Activated T-helper 1 cell treated with anti-CD3 and anti-CD28 coated beads, Interleukin-12 subunit alpha, Interleukin-12 subunit beta, Interleukin-2, Interleukin-4 antibody, amounts not matched to agents 30 ng/mL and 10 ng/mL and 1 ng/mL, durations not matched to agents 14 hours and 24 hours and 36 hours (primary cell): ENCODE results near the gene COL7A1. TPM values are rescaled to one million over a fixed set of nuclear protein-coding genes. Genes with fewer than 3 reads are reported as not detected.
A peak's percentile ranks its signal among the peaks of the same experiment; 100 is the strongest.
"Not testable (repeated sequence)": the region's sequence is repeated elsewhere in the genome, so short reads cannot be mapped to it uniquely, and the experiment has no call there.

Experiments used
- DNase-seq: peaks from one replicate; pipeline ENCODE4 v3.0.0; 2021; ENCODE audit warnings: low spot score
- H3K27ac Mint-ChIP-seq: one replicate; pipeline ENCODE4 v1.8.0; 2021; ENCODE audit warnings: mild to moderate bottlenecking, mixed read lengths
- H3K27me3 Mint-ChIP-seq: one replicate; pipeline ENCODE4 v1.8.0; 2022; ENCODE audit warnings: mild to moderate bottlenecking, moderate library complexity, mixed read lengths; ENCODE audit not compliant: insufficient read depth
- H3K36me3 Mint-ChIP-seq: one replicate; pipeline ENCODE4 v1.8.0; 2021; ENCODE audit warnings: low read depth, mixed read lengths
- H3K4me1 Mint-ChIP-seq: one replicate; pipeline ENCODE4 v1.8.0; 2021; ENCODE audit warnings: low read depth, mixed read lengths
- H3K4me3 Mint-ChIP-seq: one replicate; pipeline ENCODE4 v1.8.0; 2021; ENCODE audit warnings: mild to moderate bottlenecking, moderate library complexity, mixed read lengths
- H3K9me3 Mint-ChIP-seq: one replicate; pipeline ENCODE4 v1.8.0; 2021; ENCODE audit warnings: mixed read lengths
- intact Hi-C: fragments of 100-400 bp; cut with micrococcal nuclease; formaldehyde crosslinking; loops from one replicate; pipeline ENCODE4 v1.15.1; 2024
- total RNA-seq: library from RNA; stranded (reverse); gene quantifications from 2 replicates; pipeline ENCODE4 v1.2.3, GENCODE V29; 2022

COL7A1 gene
- total RNA-seq, 1 donor from 2014 or later, result 0.39 TPM

- Mint-ChIP-seq H3K4me3 (no peak overlapping the region), H3K9me3 (no peaks in the 10 kb centered on the region), H3K4me1 (no peaks in the 10 kb centered on the region), H3K36me3 (peaks cover 23% of the 10 kb centered on the region), H3K27ac (no peak overlapping the region), H3K27me3 (no peaks in the 10 kb centered on the region)
- DNase-seq, result no peak
- intact Hi-C loops, result no loop called here
These were observed 62.7 kb downstream of the COL7A1 start for GRCh38 chr3:48532271-48532976.

DNA sequence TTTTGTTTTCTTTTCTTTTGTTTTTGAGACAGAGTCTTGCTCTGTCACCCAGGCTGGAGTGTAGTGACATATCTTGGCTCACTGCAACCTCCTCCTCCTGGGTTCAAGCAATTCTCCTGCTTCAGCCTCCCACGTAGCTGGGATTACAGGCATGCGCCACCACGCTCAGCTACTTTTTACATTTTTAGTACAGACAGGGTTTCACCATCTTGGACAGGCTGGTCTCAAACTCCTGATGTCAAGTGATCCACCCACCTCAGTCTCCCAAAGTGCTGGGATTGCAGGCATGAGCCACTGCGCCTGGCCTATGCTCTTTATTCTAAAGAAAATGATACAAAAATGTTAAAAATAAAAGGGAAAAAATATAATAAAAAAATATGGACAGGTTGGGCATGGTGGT, 64.4 kb downstream of the COL7A1 start:
- H3K9me3 Mint-ChIP-seq, H3K27ac Mint-ChIP-seq, intact Hi-C loops, H3K4me1 Mint-ChIP-seq, H3K27me3 Mint-ChIP-seq, H3K4me3 Mint-ChIP-seq, DNase-seq: not testable (repeated sequence)
- H3K36me3 Mint-ChIP-seq, result peaks cover 32% of the 10 kb centered on the region

- DNase-seq, result no peak
- no peak overlapping the region for H3K4me3 Mint-ChIP-seq
- H3K36me3 Mint-ChIP-seq, result peaks cover 27% of the 10 kb centered on the region
- intact Hi-C loops, result no loop called here
- no peaks in the 10 kb centered on the region for H3K4me1 Mint-ChIP-seq
- H3K27me3 Mint-ChIP-seq, result no peaks in the 10 kb centered on the region
- no peaks in the 10 kb centered on the region for H3K9me3 Mint-ChIP-seq
- no peak overlapping the region for H3K27ac Mint-ChIP-seq
These were observed 66.4 kb downstream of the COL7A1 start for GRCh38 chr3:48528754-48529153.

DNA sequence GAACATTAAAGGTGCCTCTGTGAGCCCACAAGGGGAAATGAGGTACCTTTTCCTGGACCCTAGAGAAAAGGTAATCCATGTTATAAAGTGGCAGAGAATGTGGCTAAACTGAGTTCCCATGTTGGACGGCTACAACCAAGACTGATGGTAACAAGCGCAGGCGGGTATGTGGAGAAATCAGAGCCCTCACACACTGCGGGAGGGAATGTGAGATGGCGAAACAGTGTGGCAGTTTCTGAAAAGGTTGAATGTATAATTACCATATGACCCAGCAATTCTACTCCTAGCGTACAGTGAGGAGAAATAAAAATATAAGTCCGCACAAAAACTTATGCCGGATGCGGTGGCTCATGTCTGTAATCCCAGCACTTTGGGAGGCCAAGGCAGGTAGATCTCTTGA, 67.1 kb downstream of the COL7A1 start:
- Mint-ChIP-seq H3K36me3 (peaks cover 29% of the 10 kb centered on the region), H3K4me3 (no peak overlapping the region), H3K27ac (no peak overlapping the region), H3K27me3 (no peaks in the 10 kb centered on the region), H3K4me1 (no peaks in the 10 kb centered on the region), H3K9me3 (no peaks in the 10 kb centered on the region)
- no peak for DNase-seq
- intact Hi-C loops, result no loop called here

- no peaks in the 10 kb centered on the region for H3K9me3 Mint-ChIP-seq
- H3K27me3 Mint-ChIP-seq, result no peaks in the 10 kb centered on the region
- no peak for DNase-seq
- no peak overlapping the region for H3K4me3 Mint-ChIP-seq
- peaks cover 13% of the 10 kb centered on the region for H3K4me1 Mint-ChIP-seq
- peaks cover 28% of the 10 kb centered on the region for H3K36me3 Mint-ChIP-seq
- no peak overlapping the region for H3K27ac Mint-ChIP-seq
- intact Hi-C loops, result no loop called here
These were observed 70.2 kb downstream of the COL7A1 start for GRCh38 chr3:48524970-48525369.

- DNase-seq, result no peak
- no peak overlapping the region for H3K27ac Mint-ChIP-seq
- H3K4me3 Mint-ChIP-seq, result no peak overlapping the region
- H3K9me3 Mint-ChIP-seq, result no peaks in the 10 kb centered on the region
- no peaks in the 10 kb centered on the region for H3K27me3 Mint-ChIP-seq
- peaks cover 45% of the 10 kb centered on the region for H3K4me1 Mint-ChIP-seq
- H3K36me3 Mint-ChIP-seq, result peaks cover 16% of the 10 kb centered on the region
- intact Hi-C loops, result no loop called here
These were observed 73.5 kb downstream of the COL7A1 start for GRCh38 chr3:48521635-48522034.

DNA sequence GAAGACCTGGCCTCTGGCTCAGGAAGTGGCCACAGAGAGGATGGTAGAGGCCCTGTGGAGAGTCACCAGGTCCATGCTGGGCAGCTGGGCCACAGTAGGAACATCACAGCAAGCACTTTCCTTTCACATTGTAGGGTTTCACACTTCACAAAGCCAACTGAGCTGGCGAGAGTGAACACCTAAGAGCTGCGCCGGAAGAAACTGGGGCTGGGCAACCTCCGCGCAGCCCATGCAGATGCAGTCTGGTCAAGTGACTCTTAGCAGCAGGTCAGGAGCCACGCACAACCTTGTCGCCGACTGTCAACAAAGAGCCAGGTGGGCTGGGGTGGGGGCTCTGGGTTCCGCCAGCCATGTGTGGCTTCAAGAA, 75.9 kb downstream of the COL7A1 start:
- intact Hi-C loops, result no loop called here
- peak overlapping the region; percentile 6 for H3K27ac Mint-ChIP-seq
- DNase-seq, result no peak
- H3K9me3 Mint-ChIP-seq, result no peaks in the 10 kb centered on the region
- peaks cover 67% of the 10 kb centered on the region for H3K4me1 Mint-ChIP-seq
- no peak overlapping the region for H3K4me3 Mint-ChIP-seq
- H3K36me3 Mint-ChIP-seq, result peaks cover 6% of the 10 kb centered on the region
- no peaks in the 10 kb centered on the region for H3K27me3 Mint-ChIP-seq

DNA sequence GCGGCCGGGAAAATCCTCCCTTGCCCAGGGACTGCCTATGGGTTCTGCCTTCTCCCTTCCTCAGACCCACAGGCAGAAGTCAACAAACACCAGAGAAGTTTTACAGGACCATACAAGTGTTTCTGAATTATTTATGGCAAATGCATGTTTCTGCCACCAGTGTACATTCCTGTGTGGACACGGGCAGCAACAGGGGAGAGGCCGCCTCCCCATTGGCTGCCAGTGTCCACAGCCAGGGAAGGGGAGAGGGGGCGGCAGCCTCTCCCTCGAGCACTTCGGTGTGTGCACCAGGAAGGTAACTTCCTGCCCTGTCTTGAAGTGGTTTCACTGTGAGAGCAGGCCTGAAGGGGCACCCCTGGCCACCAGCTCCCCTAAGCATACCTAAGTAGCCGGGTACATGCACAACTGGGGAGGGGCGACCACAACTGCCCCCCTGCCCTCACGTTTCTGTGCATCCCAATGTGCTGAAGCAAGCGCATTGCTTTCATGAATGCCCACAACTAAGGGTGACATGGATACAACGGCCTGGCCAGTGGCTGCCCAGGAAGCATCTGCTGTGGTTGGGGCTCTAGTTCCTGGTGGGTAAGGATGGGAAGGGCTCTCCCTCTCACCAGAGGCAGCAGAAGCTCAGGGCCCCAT, 76.4 kb downstream of the COL7A1 start:
- DNase-seq, result no peak
- peaks cover 72% of the 10 kb centered on the region for H3K4me1 Mint-ChIP-seq

GRCh38 chr3:48518069-48518468, 77.1 kb downstream of the COL7A1 start:
- Mint-ChIP-seq H3K9me3 (no peaks in the 10 kb centered on the region), H3K27me3 (no peaks in the 10 kb centered on the region), H3K27ac (no peak overlapping the region), H3K36me3 (peaks cover 3% of the 10 kb centered on the region), H3K4me3 (no peak overlapping the region), H3K4me1 (peaks cover 74% of the 10 kb centered on the region)
- no peak for DNase-seq
- intact Hi-C loops, result no loop called here

More for the DNA sequence above, 76.4 kb downstream of the COL7A1 start:
- Mint-ChIP-seq H3K36me3 (peaks cover 6% of the 10 kb centered on the region), H3K27me3 (no peaks in the 10 kb centered on the region), H3K27ac (peak overlapping the region; percentile 6), H3K9me3 (no peaks in the 10 kb centered on the region), H3K4me3 (no peak overlapping the region)
- intact Hi-C loops, result no loop called here

- Mint-ChIP-seq H3K27me3 (no peaks in the 10 kb centered on the region), H3K27ac (no peak overlapping the region), H3K4me3 (peak overlapping the region; percentile 42), H3K36me3 (no peaks in the 10 kb centered on the region), H3K9me3 (no peaks in the 10 kb centered on the region), H3K4me1 (peaks cover 64% of the 10 kb centered on the region)
- intact Hi-C loops, result no loop called here
- DNase-seq, result no peak
These were observed 78.6 kb downstream of the COL7A1 start for GRCh38 chr3:48516571-48516970.

GRCh38 chr3:48514431-48515227, 80.5 kb downstream of the COL7A1 start:
- Mint-ChIP-seq H3K9me3 (no peaks in the 10 kb centered on the region), H3K4me1 (peaks cover 57% of the 10 kb centered on the region)

More at GRCh38 chr3:48514431-48515227, 80.5 kb downstream of the COL7A1 start:
- H3K36me3 Mint-ChIP-seq, result peaks cover 2% of the 10 kb centered on the region
- H3K4me3 Mint-ChIP-seq, result peak overlapping the region; percentile 45
- intact Hi-C loops, result no loop called here
- H3K27me3 Mint-ChIP-seq, result peaks cover 3% of the 10 kb centered on the region
- DNase-seq, result peak; percentile 64
- no peak overlapping the region for H3K27ac Mint-ChIP-seq
